GM19468 (cell line): ENCODE results near the gene ENAH.
"Not testable (repeated sequence)": the region's sequence is repeated elsewhere in the genome, so short reads cannot be mapped to it uniquely, and the experiment has no call there.

ENCODE experiments used
- ATAC-seq: cut with Tn5 transposase; IDR thresholded peaks from one replicate; pipeline ENCODE4 v1.9.1; 2021; ENCODE audit warnings: mild to moderate bottlenecking, moderate library complexity, moderate number of reproducible peaks; ENCODE audit not compliant: unreplicated experiment; ENCODE audit errors: extremely low read depth

ENAH gene

GRCh38 chr1:225651376-225651871 is 1.5 kb downstream of the ENAH start:
- ATAC-seq: no peak

GRCh38 chr1:225650179-225650578 is 2.7 kb downstream of the ENAH start:
- no peak for ATAC-seq

GRCh38 chr1:225645194-225645895 is 7.6 kb downstream of the ENAH start:
- ATAC-seq: no peak

- no peak for ATAC-seq
These were observed 8.3 kb downstream of the ENAH start for GRCh38 chr1:225644666-225645065.

- no peak for ATAC-seq
These were observed 10.7 kb downstream of the ENAH start for GRCh38 chr1:225642177-225642576.

GRCh38 chr1:225638853-225639252 is 14.1 kb downstream of the ENAH start:
- ATAC-seq: no peak

GRCh38 chr1:225637651-225638199 is 15.2 kb downstream of the ENAH start:
- ATAC-seq: no peak

- ATAC-seq: not testable (repeated sequence)
These were observed 15.9 kb downstream of the ENAH start for GRCh38 chr1:225636992-225637391.

GRCh38 chr1:225635649-225636048 is 17.3 kb downstream of the ENAH start:
- ATAC-seq: no peak

- not testable (repeated sequence) for ATAC-seq
These were observed 20.1 kb downstream of the ENAH start for GRCh38 chr1:225632836-225633235.

- no peak for ATAC-seq
These were observed 21.8 kb downstream of the ENAH start for GRCh38 chr1:225631021-225631663.

GRCh38 chr1:225629483-225629882 is 23.4 kb downstream of the ENAH start:
- ATAC-seq: no peak

- not testable (repeated sequence) for ATAC-seq
These were observed 24.1 kb downstream of the ENAH start for GRCh38 chr1:225628794-225629193.

- no peak for ATAC-seq
These were observed 25.5 kb downstream of the ENAH start for GRCh38 chr1:225627304-225627947.

- ATAC-seq: no peak
These were observed 26.2 kb downstream of the ENAH start for GRCh38 chr1:225626698-225627097.

- ATAC-seq: no peak
These were observed 35.0 kb downstream of the ENAH start for GRCh38 chr1:225617956-225618355.

- no peak for ATAC-seq
These were observed 35.4 kb downstream of the ENAH start for GRCh38 chr1:225617479-225617878.

- ATAC-seq: not testable (repeated sequence)
These were observed 37.5 kb downstream of the ENAH start for GRCh38 chr1:225615403-225615790.

GRCh38 chr1:225613006-225613405 is 39.9 kb downstream of the ENAH start:
- no peak for ATAC-seq

- no peak for ATAC-seq
These were observed 40.6 kb downstream of the ENAH start for GRCh38 chr1:225612287-225612686.
